Fibroblast of villous mesenchyme (primary cell): ENCODE measurements around the gene KLF3. TPM values are rescaled to one million over a fixed set of nuclear protein-coding genes. Genes with fewer than 3 reads are reported as not detected.
A peak's percentile ranks its signal among the peaks of the same experiment; 100 is the strongest.

Experiments used
- DNase-seq: peaks from one replicate; pipeline ENCODE4 v3.0.0-alpha.2; 2010; ENCODE audit warnings: low read depth
- H3K4me3 ChIP-seq: 2 replicates; pipeline ENCODE4 v1.5.1; 2011; ENCODE audit warnings: low read depth, mild to moderate bottlenecking, low read length
- total RNA-seq: library from RNA; depleted of rRNA; stranded (reverse); fragments of >200 nt; gene quantifications from 2 replicates; pipeline ENCODE4 v1.2.3, GENCODE V29; 2012
- TF ChIP-seq, protein P1 (sequence below): IDR thresholded peaks from 2 replicates; pipeline ENCODE4 v1.5.1; 2012; ENCODE audit warnings: low read depth, mild to moderate bottlenecking, low read length; ENCODE audit not compliant: insufficient read depth

The KLF3 gene
- total RNA-seq, 1 donor = 24.2 TPM

GRCh38 chr4:38678078-38678477, 14.1 kb downstream of the KLF3 start:
- H3K4me3 ChIP-seq = no peak overlapping the region
- TF ChIP-seq, protein P1, sequence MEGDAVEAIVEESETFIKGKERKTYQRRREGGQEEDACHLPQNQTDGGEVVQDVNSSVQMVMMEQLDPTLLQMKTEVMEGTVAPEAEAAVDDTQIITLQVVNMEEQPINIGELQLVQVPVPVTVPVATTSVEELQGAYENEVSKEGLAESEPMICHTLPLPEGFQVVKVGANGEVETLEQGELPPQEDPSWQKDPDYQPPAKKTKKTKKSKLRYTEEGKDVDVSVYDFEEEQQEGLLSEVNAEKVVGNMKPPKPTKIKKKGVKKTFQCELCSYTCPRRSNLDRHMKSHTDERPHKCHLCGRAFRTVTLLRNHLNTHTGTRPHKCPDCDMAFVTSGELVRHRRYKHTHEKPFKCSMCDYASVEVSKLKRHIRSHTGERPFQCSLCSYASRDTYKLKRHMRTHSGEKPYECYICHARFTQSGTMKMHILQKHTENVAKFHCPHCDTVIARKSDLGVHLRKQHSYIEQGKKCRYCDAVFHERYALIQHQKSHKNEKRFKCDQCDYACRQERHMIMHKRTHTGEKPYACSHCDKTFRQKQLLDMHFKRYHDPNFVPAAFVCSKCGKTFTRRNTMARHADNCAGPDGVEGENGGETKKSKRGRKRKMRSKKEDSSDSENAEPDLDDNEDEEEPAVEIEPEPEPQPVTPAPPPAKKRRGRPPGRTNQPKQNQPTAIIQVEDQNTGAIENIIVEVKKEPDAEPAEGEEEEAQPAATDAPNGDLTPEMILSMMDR = no peak
- DNase-seq = peak; percentile 96

GRCh38 chr4:38679921-38680320, 15.9 kb downstream of the KLF3 start:
- no peak for DNase-seq
- TF ChIP-seq, protein P1 = no peak
- no peak overlapping the region for H3K4me3 ChIP-seq

GRCh38 chr4:38681281-38681991, 17.4 kb downstream of the KLF3 start:
- TF ChIP-seq, protein P1 = no peak
- DNase-seq = peak; percentile 78
- no peak overlapping the region for H3K4me3 ChIP-seq

DNA sequence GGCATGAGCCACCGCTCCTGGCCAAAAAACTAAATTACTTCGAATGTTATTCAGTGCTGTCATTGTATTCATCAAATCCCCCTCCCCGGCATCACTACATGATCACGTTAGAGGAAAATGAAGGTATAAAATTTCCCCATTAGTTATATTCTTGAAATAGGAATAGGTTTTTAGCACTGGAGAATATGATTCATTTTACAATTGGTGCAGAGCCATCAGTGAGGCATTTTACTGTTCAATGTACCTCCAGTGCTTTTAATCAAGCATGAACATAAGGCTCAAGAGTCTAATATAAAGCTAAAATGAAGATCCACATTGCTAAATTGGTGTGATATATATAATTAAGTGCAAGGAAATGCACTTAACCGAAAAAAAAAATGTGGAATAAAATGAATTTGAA, 18.3 kb downstream of the KLF3 start:
- DNase-seq = no peak
- no peak overlapping the region for H3K4me3 ChIP-seq

DNA sequence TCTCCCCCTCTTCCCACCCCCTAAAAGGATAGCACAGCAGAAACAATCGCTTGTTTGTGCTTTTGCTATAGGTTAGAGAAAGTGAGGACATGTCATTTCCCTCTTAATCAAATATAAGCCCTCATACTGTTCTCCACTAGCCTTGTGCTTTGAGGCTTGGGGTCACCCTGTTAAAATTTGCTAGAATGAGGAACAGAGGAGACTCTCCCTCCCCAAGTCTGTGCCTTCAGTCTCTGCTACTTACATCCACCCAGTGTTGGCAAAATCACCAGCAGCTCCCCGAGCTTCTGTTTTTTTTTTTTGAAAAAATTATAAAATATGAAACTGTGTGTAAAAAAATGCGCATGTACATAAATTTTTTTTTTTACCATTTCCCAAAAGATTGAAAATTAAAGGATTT, 19.3 kb downstream of the KLF3 start:
- no peak overlapping the region for H3K4me3 ChIP-seq
- TF ChIP-seq, protein P1 = no peak
- DNase-seq = no peak

More for the DNA sequence above, 18.3 kb downstream of the KLF3 start:
- TF ChIP-seq, protein P1 = no peak

DNA sequence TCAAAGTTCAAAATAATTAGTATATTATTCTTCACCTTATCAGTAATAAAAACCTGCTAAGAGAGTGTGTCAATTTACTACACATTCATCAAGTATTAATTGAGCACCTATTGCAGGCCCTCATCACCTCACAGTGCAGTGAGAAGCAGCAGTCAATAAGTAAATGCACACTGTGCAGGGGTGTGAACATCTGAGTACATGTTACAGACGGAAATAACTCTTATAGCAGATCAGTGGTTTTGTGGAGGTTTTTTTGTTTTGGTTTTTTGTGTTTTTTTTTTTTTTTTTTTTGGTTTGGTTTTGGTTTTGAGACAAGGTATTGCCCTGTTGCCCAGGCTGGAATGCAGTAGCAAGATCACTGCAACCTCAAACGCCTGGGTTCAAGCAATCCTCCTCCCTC, 20.3 kb downstream of the KLF3 start:
- TF ChIP-seq, protein P1 = no peak
- DNase-seq = no peak

More for the DNA sequence above, 20.3 kb downstream of the KLF3 start:
- H3K4me3 ChIP-seq = no peak overlapping the region
